HEK293 (cell line): ENCODE measurements around the gene PTK7.
"Not testable (repeated sequence)": the region's sequence is repeated elsewhere in the genome, so short reads cannot be mapped to it uniquely, and the experiment has no call there.

ENCODE experiments used
- YY1 ChIP-seq: fragments of 450-650 bp; formaldehyde crosslinking; IDR thresholded peaks from 2 replicates; pipeline ENCODE4 v1.5.1; 2018; ENCODE audit warnings: missing biosample characterization, missing genetic modification characterization
- ZBTB20 ChIP-seq: fragments of 450-650 bp; formaldehyde crosslinking; IDR thresholded peaks from 2 replicates; pipeline ENCODE4 v1.5.1; 2016; ENCODE audit warnings: missing biosample characterization, missing genetic modification characterization
- ZNF138 ChIP-seq: fragments of 450-650 bp; formaldehyde crosslinking; IDR thresholded peaks from 2 replicates; pipeline ENCODE4 v1.5.1; 2016; ENCODE audit warnings: missing biosample characterization, missing genetic modification characterization, borderline replicate concordance
- ZNF140 ChIP-seq: fragments of 450-650 bp; formaldehyde crosslinking; IDR thresholded peaks from 2 replicates; pipeline ENCODE4 v1.5.1; 2016; ENCODE audit warnings: missing biosample characterization, missing genetic modification characterization
- ZNF146 ChIP-seq: fragments of 450-650 bp; formaldehyde crosslinking; IDR thresholded peaks from 2 replicates; pipeline ENCODE4 v1.5.1; 2016; ENCODE audit warnings: missing biosample characterization, missing genetic modification characterization
- ZNF350 ChIP-seq: fragments of 450-650 bp; formaldehyde crosslinking; IDR thresholded peaks from 2 replicates; pipeline ENCODE4 v1.5.0; 2017; ENCODE audit warnings: missing biosample characterization, mild to moderate bottlenecking, missing genetic modification characterization
- ZNF600 ChIP-seq: fragments of 450-650 bp; formaldehyde crosslinking; IDR thresholded peaks from 2 replicates; pipeline ENCODE4 v1.5.1; 2016; ENCODE audit warnings: missing biosample characterization, missing genetic modification characterization
- TF ChIP-seq, protein P1 (sequence below): fragments of 450-650 bp; formaldehyde crosslinking; IDR thresholded peaks from 2 replicates; pipeline ENCODE4 v1.5.1; 2017; ENCODE audit warnings: missing biosample characterization, mild to moderate bottlenecking, missing genetic modification characterization, moderate library complexity
- TF ChIP-seq, protein P2 (sequence below): fragments of 450-650 bp; formaldehyde crosslinking; IDR thresholded peaks from 2 replicates; pipeline ENCODE4 v1.5.1; 2016; ENCODE audit warnings: missing biosample characterization, missing genetic modification characterization
- TF ChIP-seq, protein P3 (sequence below): fragments of 450-650 bp; formaldehyde crosslinking; IDR thresholded peaks from 2 replicates; pipeline ENCODE4 v1.5.1; 2016; ENCODE audit warnings: missing biosample characterization, missing genetic modification characterization, low read depth

DNA sequence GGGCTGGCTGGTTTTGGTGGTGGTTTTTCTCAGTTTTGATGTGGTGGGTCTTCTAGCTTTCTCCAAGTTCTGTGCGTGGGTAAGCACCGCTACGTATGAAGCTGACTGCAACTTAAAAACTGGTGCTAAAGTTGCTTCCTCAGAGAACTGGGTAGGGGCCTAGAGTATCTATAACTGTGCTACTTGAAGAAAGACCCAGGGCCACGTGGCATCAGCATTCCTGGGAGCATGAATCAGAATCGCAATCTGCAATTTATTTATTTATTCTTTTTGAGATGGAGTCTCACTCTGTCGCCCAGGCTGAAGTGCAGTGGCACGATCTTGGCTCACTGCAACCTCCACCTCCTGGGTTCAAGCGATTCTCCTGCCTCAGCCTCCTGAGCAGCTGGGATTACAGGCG is 5.8 kb downstream of the PTK7 start:
- TF ChIP-seq, protein P1, sequence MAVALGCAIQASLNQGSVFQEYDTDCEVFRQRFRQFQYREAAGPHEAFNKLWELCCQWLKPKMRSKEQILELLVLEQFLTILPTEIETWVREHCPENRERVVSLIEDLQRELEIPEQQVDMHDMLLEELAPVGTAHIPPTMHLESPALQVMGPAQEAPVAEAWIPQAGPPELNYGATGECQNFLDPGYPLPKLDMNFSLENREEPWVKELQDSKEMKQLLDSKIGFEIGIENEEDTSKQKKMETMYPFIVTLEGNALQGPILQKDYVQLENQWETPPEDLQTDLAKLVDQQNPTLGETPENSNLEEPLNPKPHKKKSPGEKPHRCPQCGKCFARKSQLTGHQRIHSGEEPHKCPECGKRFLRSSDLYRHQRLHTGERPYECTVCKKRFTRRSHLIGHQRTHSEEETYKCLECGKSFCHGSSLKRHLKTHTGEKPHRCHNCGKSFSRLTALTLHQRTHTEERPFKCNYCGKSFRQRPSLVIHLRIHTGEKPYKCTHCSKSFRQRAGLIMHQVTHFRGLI (tag by site-specific recombination) = not testable (repeated sequence)
- not testable (repeated sequence) for TF ChIP-seq YY1 (tag by site-specific recombination); ZBTB20 (tag by site-specific recombination); ZNF350 (tag by site-specific recombination); ZNF140 (tag by site-specific recombination); ZNF600; ZNF138 (tag by site-specific recombination); ZNF146 (tag by site-specific recombination)
- TF ChIP-seq, protein P2, sequence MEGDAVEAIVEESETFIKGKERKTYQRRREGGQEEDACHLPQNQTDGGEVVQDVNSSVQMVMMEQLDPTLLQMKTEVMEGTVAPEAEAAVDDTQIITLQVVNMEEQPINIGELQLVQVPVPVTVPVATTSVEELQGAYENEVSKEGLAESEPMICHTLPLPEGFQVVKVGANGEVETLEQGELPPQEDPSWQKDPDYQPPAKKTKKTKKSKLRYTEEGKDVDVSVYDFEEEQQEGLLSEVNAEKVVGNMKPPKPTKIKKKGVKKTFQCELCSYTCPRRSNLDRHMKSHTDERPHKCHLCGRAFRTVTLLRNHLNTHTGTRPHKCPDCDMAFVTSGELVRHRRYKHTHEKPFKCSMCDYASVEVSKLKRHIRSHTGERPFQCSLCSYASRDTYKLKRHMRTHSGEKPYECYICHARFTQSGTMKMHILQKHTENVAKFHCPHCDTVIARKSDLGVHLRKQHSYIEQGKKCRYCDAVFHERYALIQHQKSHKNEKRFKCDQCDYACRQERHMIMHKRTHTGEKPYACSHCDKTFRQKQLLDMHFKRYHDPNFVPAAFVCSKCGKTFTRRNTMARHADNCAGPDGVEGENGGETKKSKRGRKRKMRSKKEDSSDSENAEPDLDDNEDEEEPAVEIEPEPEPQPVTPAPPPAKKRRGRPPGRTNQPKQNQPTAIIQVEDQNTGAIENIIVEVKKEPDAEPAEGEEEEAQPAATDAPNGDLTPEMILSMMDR (tag by site-specific recombination) = not testable (repeated sequence)
- TF ChIP-seq, protein P3, sequence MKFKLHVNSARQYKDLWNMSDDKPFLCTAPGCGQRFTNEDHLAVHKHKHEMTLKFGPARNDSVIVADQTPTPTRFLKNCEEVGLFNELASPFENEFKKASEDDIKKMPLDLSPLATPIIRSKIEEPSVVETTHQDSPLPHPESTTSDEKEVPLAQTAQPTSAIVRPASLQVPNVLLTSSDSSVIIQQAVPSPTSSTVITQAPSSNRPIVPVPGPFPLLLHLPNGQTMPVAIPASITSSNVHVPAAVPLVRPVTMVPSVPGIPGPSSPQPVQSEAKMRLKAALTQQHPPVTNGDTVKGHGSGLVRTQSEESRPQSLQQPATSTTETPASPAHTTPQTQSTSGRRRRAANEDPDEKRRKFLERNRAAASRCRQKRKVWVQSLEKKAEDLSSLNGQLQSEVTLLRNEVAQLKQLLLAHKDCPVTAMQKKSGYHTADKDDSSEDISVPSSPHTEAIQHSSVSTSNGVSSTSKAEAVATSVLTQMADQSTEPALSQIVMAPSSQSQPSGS = not testable (repeated sequence)
